MM.1S (cell line): ENCODE measurements around the gene ZFYVE28.
A peak's percentile ranks its signal among the peaks of the same experiment; 100 is the strongest.
"Not testable (repeated sequence)": the region's sequence is repeated elsewhere in the genome, so short reads cannot be mapped to it uniquely, and the experiment has no call there.

Source experiments
- DNase-seq: peaks from one replicate; pipeline ENCODE4 v3.0.0-alpha.2; 2015
- H2AFZ ChIP-seq: fragments of 300-600 bp; sonication (generic); 2 replicates; pipeline ENCODE4 v1.6.0; 2016; ENCODE audit warnings: antibody characterized with exemption, low read length
- H3F3A ChIP-seq: fragments of 300-600 bp; sonication (generic); 2 replicates; pipeline ENCODE4 v1.6.1; 2016; ENCODE audit warnings: mild to moderate bottlenecking, antibody characterized with exemption, low read length, moderate library complexity, mixed read lengths; ENCODE audit not compliant: insufficient read depth
- H3K27ac ChIP-seq: fragments of 300-600 bp; sonication (generic); 2 replicates; pipeline ENCODE4 v1.5.1; 2016; ENCODE audit warnings: mild to moderate bottlenecking, low read length
- H3K27me3 ChIP-seq: fragments of 300-600 bp; sonication (generic); replicated peaks from 2 replicates; pipeline ENCODE4 v1.6.0; 2016; ENCODE audit warnings: low read length; ENCODE audit not compliant: insufficient read depth
- H3K36me3 ChIP-seq: fragments of 300-600 bp; sonication (generic); replicated peaks from 2 replicates; pipeline ENCODE4 v1.6.1; 2016; ENCODE audit warnings: mild to moderate bottlenecking, low read length, mixed read lengths; ENCODE audit not compliant: insufficient read depth
- H3K4me1 ChIP-seq: fragments of 300-600 bp; sonication (generic); 2 replicates; pipeline ENCODE4 v1.6.1; 2016; ENCODE audit warnings: low read length, mixed read lengths
- H3K4me2 ChIP-seq: fragments of 300-600 bp; sonication (generic); 2 replicates; pipeline ENCODE4 v1.6.0; 2016; ENCODE audit warnings: low read depth, low read length
- H3K4me3 ChIP-seq: fragments of 300-600 bp; sonication (generic); 2 replicates; pipeline ENCODE4 v1.5.1; 2016; ENCODE audit warnings: low read length, mixed read lengths
- H3K79me2 ChIP-seq: fragments of 300-600 bp; sonication (generic); 2 replicates; pipeline ENCODE4 v1.6.1; 2016; ENCODE audit warnings: mixed run types, low read length, mixed read lengths
- H3K9ac ChIP-seq: fragments of 300-600 bp; sonication (generic); 2 replicates; pipeline ENCODE4 v1.6.1; 2016; ENCODE audit warnings: low read length, mixed read lengths
- H3K9me2 ChIP-seq: fragments of 300-600 bp; sonication (generic); replicated peaks from 2 replicates; pipeline ENCODE4 v1.6.1; 2016; ENCODE audit warnings: mild to moderate bottlenecking, low read length, mixed read lengths; ENCODE audit not compliant: insufficient read depth
- H3K9me3 ChIP-seq: fragments of 300-600 bp; sonication (generic); replicated peaks from 2 replicates; pipeline ENCODE4 v1.6.1; 2016; ENCODE audit warnings: mild to moderate bottlenecking, low read length, mixed read lengths; ENCODE audit not compliant: insufficient read depth
- H4K20me1 ChIP-seq: fragments of 300-600 bp; sonication (generic); 2 replicates; pipeline ENCODE4 v1.6.1; 2016; ENCODE audit warnings: mild to moderate bottlenecking, low read length, moderate library complexity, mixed read lengths; ENCODE audit not compliant: insufficient read depth
- CTCF ChIP-seq: fragments of 300-600 bp; sonication (generic); IDR thresholded peaks from 2 replicates; pipeline ENCODE4 v1.5.1; 2016; ENCODE audit warnings: antibody characterized with exemption, low read length, mixed read lengths
- EZH2 ChIP-seq: fragments of 300-600 bp; sonication (generic); optimal IDR thresholded peaks from 2 replicates; pipeline ENCODE3; 2017; ENCODE audit warnings: low read depth, mild to moderate bottlenecking, antibody characterized with exemption, low read length, mixed read lengths
- EZH2phosphoT487 ChIP-seq: fragments of 300-600 bp; sonication (generic); IDR thresholded peaks from 2 replicates; pipeline ENCODE4 v1.6.1; 2018; ENCODE audit warnings: antibody characterized with exemption, low read length

Gene ZFYVE28

GRCh38 chr4:2417765-2418649 lies at the start of gene ZFYVE28:
Gene ZFYVE28 (minus strand): TSS chr4:2418645. CDS start chr4:2418323, 322 bp downstream.
- Histone ChIP-seq H3K4me2 (peak within 1 kb of the TSS; percentile 98), H3K9me2 (no peaks in the 10 kb centered on the region), H2AFZ (peak within 1 kb of the TSS; percentile 74), H4K20me1 (no peaks in the 10 kb centered on the region), H3K9ac (peak within 1 kb of the TSS; percentile 79), H3K79me2 (peaks cover 40% of the 10 kb centered on the region), H3K27me3 (0 out of 2 replicates have a peak, but pooled peaks cover 5% of the 10 kb centered on the region), H3K4me3 (peak within 1 kb of the TSS; percentile 79), H3K4me1 (peaks cover 21% of the 10 kb centered on the region), H3F3A (peaks cover 30% of the 10 kb centered on the region), H3K36me3 (no peaks in the 10 kb centered on the region), H3K9me3 (no peaks in the 10 kb centered on the region), H3K27ac (peak within 1 kb of the TSS; percentile 84)
- DNase-seq: no peak
- TF ChIP-seq CTCF (no peak), EZH2 (no peak), EZH2phosphoT487 (no peak)

- not testable (repeated sequence) for H3K9ac ChIP-seq, H3K9me3 ChIP-seq
Observed at GRCh38 chr4:2465544-2465943, 47.1 kb upstream of the ZFYVE28 start.

GRCh38 chr4:2465032-2465431 lies 46.6 kb upstream of the ZFYVE28 start:
- DNase-seq: no peak
- Histone ChIP-seq H3F3A (peaks cover 11% of the 10 kb centered on the region; the same call in 1 of the 2 replicates), H3K9me2 (no peaks in the 10 kb centered on the region), H3K27ac (no peak overlapping the region), H3K27me3 (no peaks in the 10 kb centered on the region), H3K36me3 (no peaks in the 10 kb centered on the region), H2AFZ (no peak overlapping the region), H3K9ac (no peak overlapping the region), H4K20me1 (peaks cover 3% of the 10 kb centered on the region), H3K4me1 (peaks cover 3% of the 10 kb centered on the region), H3K79me2 (peaks cover 27% of the 10 kb centered on the region), H3K4me3 (no peak overlapping the region), H3K4me2 (no peak overlapping the region), H3K9me3 (no peaks in the 10 kb centered on the region)
- no peak for TF ChIP-seq CTCF
- TF ChIP-seq EZH2: no peak
- TF ChIP-seq EZH2phosphoT487: no peak

More at GRCh38 chr4:2465544-2465943, 47.1 kb upstream of the ZFYVE28 start:
- DNase-seq, H3K4me3 ChIP-seq, H4K20me1 ChIP-seq, H3K4me1 ChIP-seq, H3K27ac ChIP-seq, H3K27me3 ChIP-seq, H3K36me3 ChIP-seq, H2AFZ ChIP-seq, H3K9me2 ChIP-seq, H3K4me2 ChIP-seq: not testable (repeated sequence)
- Histone ChIP-seq H3F3A (peaks cover 11% of the 10 kb centered on the region; the same call in 1 of the 2 replicates), H3K79me2 (peaks cover 32% of the 10 kb centered on the region)
